ENCODE measurements around the gene FTSJ3. TPM values are rescaled to one million over a fixed set of nuclear protein-coding genes. Genes with fewer than 3 reads are reported as not detected.

FTSJ3 gene
- total and polyA plus RNA-seq, 2 experiments from 2014 or later: 29.2 to 61.5 TPM

- TF ChIP-seq REST (IDR thresholded peaks at IDR 0.05; ENCODE audit: unreplicated experiment): no peak
- no peak for TF ChIP-seq POLR2AphosphoS5 (IDR thresholded peaks at IDR 0.05; ENCODE audit: low read depth)
Observed at GRCh38 chr17:63790057-63790456, 37.4 kb downstream of the FTSJ3 start (continued).

GRCh38 chr17:63786971-63787711, 40.3 kb downstream of the FTSJ3 start:
- H3K27ac Mint-ChIP-seq: no peak overlapping the region
- no peak overlapping the region for H3K4me3 Mint-ChIP-seq
- H3K9me2 ChIP-seq (ENCODE audit: insufficient read depth): no peaks in the 10 kb centered on the region
- H4K20me1 ChIP-seq (replicated peaks; ENCODE audit: insufficient read depth): peaks cover 55% of the 10 kb centered on the region
- H3K27ac ChIP-seq (ENCODE audit: low read depth): no peak overlapping the region
- no peaks in the 10 kb centered on the region for H3K27me3 Mint-ChIP-seq (ENCODE audit: insufficient read depth, low read depth, poor library complexity)
- peaks cover 51% of the 10 kb centered on the region for H3K36me3 Mint-ChIP-seq (ENCODE audit: low read depth)
- H3K9me3 Mint-ChIP-seq: no peaks in the 10 kb centered on the region; the same call in 2 of the 3 replicates
- peaks cover 46% of the 10 kb centered on the region for H3K36me3 ChIP-seq (ENCODE audit: insufficient read depth)
- DNase-seq (ENCODE audit: low spot score): no peak
- H3K27me3 ChIP-seq (ENCODE audit: insufficient read depth): no peaks in the 10 kb centered on the region
- H3K4me3 ChIP-seq: no peak overlapping the region
- 0 out of 2 replicates have a peak, but pooled peaks cover 6% of the 10 kb centered on the region for H3F3A ChIP-seq (replicated peaks; ENCODE audit: low read depth)
- no peak overlapping the region for H2AFZ ChIP-seq
- H3K79me2 ChIP-seq (replicated peaks; ENCODE audit: insufficient read depth): peaks cover 99% of the 10 kb centered on the region
- no peak overlapping the region for H3K4me2 ChIP-seq
- H3K4me1 Mint-ChIP-seq: no peaks in the 10 kb centered on the region
- H3K4me1 ChIP-seq (ENCODE audit: insufficient read depth): no peaks in the 10 kb centered on the region
- no peak for ATAC-seq
- TF ChIP-seq POLR2AphosphoS5 (IDR thresholded peaks at IDR 0.05; ENCODE audit: low read depth) (no peak), JUNB (IDR thresholded peaks at IDR 0.05; ENCODE audit: unreplicated experiment) (no peak), CTCF (conservative IDR thresholded peaks at IDR 0.05; ENCODE audit: low read depth in 2 of 2) (no peak), ZNF114 (CRISPR knock-in tag; IDR thresholded peaks at IDR 0.05) (no peak), REST (IDR thresholded peaks at IDR 0.05; ENCODE audit: unreplicated experiment) (no peak), NANOG (IDR thresholded peaks at IDR 0.05; ENCODE audit: borderline replicate concordance) (no peak), ZNF331 (CRISPR knock-in tag; IDR thresholded peaks at IDR 0.05; ENCODE audit: low read depth) (no peak), EZH2 (IDR thresholded peaks at IDR 0.05; ENCODE audit: low read depth, unreplicated experiment) (no peak), STAT1 (IDR thresholded peaks at IDR 0.05; ENCODE audit: unreplicated experiment) (no peak)
